ENCODE measurements around the gene CDK13.
"Not testable (repeated sequence)": the region's sequence is repeated elsewhere in the genome, so short reads cannot be mapped to it uniquely, and the experiment has no call there.

Gene CDK13

GRCh38 chr7:40105879-40106473 is 155.9 kb downstream of the CDK13 start:
- no peak for DNase-seq

- no peak for DNase-seq
Observed at GRCh38 chr7:40115936-40116335, 165.9 kb downstream of the CDK13 start.

DNA sequence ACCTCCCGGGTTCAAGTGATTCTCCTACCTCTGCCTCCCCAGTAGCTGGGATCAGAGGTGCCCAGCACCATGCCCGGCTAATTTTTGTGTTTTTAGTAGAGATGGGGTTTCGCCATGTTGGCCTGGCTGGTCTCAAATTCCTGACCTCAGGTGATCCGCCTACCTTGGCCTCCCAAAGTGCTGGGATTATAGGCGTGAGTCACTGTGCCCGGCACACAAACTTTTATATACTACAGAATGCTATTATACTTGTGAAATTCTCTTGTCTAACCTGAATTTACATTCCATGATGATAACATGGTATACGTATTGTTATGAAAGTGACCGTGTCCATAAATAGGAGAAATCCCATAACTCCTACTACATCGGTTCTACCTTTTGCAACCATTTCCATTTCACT is 167.1 kb downstream of the CDK13 start:
- not testable (repeated sequence) for DNase-seq

- not testable (repeated sequence) for DNase-seq
Observed at GRCh38 chr7:40118201-40118600, 168.1 kb downstream of the CDK13 start.

- DNase-seq = no peak
Observed at GRCh38 chr7:40120020-40120419, 170.0 kb downstream of the CDK13 start.

DNA sequence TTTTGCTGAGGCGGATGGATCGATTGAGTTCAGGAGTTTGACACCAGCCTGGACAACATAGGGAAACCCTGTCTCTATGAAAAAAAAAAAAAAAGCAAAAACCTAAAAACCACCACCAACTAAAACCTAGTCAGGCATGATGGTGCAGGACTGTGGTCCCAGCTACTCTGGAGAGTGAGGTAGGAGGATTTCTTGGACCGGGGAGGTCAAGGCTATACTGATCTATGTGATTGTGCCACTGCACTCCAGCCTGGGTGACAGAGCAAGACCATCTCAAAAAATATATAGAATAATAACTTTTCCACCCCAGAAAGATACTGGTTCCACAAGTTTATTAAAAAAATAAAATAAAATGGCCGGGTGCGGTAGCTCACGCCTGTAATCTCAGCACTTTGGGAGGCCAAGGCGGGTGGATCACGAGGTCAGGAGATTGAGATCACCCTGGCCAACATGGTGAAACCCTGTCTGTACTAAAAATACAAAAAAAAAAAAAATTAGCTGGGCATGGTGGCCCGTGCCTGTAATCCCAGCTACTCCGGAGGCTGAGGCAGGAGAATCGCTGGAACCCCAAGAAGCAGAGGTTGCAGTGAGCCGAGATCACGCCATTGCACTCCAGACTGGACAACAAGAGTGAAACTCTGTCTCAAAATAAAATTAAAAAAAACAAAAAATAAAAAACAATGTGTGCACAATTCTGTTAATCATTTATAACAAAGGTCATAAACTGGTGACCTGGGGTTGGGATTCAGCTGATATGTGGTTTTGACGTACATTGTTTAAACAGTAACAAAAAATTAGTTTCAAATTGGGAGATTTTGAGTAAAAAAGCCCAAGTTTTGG is 172.3 kb downstream of the CDK13 start:
- DNase-seq = not testable (repeated sequence)

DNA sequence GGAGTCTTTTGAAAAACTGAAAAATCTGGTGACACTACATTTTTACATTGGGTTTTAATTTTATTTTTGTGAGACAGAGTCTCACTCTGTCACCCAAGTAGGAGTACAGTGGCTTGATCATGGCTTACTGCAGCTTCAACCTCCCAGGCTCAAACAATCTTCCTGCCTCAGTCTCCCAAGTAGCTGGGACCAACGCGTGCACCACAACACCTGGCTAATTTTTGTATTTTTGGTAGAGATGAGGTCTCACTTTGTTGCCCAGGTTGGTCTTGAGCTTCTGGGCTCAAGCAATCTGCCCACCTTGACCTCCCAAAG is 172.8 kb downstream of the CDK13 start:
- no peak for DNase-seq

DNA sequence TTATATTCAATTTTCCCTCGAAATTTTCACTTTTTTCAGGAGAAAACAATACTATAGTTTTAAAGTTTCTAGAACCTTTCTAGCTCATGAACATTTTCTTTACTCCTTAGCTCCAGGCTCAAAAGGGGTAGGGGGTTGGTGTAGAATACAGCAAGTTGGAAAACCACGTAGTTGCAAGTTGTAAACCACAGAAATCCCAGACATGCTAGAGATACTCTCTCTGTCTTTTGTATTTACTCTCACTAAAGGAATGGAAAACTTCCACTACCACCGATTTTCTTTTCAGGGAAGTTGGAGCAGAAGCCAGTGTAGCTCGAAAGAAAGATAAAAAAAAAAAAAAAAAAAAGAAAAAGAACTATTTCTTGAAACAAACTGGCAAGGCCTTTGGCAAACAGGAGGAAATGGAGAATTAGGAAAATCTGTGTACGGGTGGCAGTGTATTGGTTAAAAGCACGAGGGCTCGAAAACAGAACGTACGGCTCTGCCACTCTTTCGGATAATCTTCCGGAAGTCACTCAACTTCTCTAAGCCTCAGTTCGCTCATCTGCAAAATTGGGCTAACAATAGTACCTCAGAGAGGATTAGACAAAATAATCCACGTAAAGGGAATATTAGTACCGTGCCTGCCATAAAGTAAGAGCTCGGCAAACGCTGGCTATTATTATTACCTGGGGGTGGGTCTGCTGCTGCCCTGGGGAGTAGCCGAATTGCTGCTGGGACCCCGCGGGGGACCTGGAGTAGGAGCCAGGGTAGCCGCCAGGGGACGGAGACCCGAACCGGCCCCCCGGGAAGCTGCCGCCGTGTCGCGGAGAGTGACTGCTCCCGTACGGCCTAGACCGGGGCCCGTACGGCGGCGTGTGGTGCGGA is 183.7 kb downstream of the CDK13 start:
- DNase-seq = no peak

DNA sequence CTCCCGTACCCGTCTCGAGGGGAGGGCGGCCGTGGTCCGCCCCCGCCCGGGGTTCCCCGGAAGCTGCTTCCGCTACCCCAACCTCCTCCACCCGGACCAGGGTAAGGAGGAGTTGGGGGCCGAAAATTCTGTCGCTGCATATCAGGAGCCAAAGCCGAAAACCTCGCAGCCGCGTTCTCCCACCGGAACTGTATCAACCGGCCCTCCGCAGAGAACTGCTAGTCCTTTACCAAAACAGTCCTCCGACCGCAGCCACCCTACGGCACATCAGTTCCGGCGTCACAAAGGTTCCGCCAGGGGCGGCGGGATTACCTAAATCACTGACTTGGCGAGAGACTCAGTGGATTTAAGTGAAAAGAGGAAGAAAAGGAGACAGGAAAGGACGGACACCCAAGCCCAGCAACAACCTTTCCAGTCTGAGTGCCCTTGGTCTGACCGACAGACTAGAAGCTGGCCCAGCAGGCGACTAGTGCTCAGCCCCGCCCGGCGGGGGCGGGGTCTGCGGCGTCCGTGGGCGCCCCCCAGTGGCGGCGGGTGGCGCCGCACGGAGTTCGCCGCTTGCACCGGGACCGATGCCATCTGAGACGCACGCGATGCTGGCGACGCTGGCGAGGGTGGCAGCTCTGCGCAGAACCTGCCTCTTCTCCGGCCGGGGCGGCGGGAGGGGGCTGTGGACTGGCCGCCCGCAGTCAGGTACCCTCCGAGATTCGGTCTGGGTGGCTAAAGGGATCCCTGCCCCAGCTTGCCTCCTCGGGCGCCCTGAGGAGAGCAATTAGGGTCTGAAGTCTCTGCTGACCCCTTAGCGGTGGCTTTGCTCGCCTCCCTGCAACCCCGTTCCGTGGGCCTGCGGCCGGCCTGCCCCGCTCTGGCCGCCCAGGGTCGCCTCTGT is 184.6 kb downstream of the CDK13 start, which contains the start of the genes MPLKIP and SUGCT:
TSS of gene MPLKIP (minus strand) at position 195 of the 889 bp plus-strand sequence. CDS start at position 140, 55 bp downstream.
TSS of gene SUGCT (plus strand) at position 578 of the 889 bp plus-strand sequence.
- peak; percentile 53 to 92 for DNase-seq

DNA sequence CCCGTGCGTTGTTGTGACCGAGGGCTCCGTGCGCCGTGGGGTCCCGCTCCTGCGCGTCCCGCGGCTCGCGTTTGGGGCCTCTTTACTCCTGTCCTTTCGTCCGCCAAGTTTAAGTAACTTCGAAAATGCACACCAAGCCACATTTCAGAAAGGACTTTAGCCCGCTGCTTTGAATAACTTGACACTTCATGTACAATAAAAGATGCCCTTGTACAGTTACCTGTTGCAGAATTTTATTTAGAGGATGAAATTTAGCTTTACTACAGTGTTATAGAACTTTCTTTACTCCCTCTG is 185.2 kb downstream of the CDK13 start:
- DNase-seq = no peak

- no peak for DNase-seq
Observed at GRCh38 chr7:40137563-40137962, 187.5 kb downstream of the CDK13 start.

DNA sequence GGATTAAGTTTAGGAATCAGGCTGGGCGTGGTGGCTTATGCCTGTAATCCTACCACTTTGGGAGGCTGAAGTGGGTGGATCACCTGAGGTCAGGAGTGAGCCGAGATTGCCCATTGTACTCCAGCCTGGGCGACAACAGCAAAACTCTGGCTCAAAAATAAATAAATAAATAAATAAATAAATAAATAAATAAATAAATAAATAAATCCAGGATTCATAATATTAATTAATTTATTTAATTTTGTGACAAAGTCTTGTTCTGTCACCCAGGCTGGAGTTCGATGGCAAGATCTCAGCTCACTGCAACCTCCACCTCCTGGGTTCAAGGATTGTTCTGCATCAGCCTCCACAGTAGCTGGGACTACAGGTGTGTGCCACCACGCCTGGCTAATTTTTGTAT is 188.9 kb downstream of the CDK13 start:
- no peak for DNase-seq

- not testable (repeated sequence) for DNase-seq
Observed at GRCh38 chr7:40139891-40140290, 189.8 kb downstream of the CDK13 start.

- DNase-seq = not testable (repeated sequence)
Observed at GRCh38 chr7:40141916-40142315, 191.9 kb downstream of the CDK13 start.

DNA sequence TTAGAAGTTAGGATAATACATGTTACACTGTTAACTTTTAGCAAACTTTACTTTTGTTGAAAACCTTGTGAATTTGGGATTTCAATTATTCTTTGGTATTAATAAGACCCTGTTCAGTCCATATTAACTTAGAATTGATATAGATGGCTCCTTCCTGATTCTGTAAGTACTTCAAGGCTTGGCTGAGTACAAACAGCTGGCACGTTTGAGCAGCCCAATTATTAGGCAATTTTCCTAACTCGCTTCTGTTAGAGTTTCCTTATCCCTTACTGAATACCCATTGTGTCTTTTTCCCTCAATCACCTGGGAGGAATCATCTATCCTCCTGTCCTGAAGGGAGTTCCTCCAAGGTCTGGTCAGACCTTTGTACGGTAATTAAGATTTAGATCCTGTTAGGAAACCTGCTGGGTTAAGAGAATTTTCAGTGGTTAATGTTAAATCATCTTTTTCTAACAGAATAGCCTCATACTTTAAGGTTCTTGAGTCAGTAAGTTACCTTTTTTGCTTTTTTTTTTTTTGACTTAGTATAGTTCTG is 195.6 kb downstream of the CDK13 start:
- not testable (repeated sequence) for DNase-seq

- no peak for DNase-seq
Observed at GRCh38 chr7:40147371-40148246, 197.6 kb downstream of the CDK13 start.

DNA sequence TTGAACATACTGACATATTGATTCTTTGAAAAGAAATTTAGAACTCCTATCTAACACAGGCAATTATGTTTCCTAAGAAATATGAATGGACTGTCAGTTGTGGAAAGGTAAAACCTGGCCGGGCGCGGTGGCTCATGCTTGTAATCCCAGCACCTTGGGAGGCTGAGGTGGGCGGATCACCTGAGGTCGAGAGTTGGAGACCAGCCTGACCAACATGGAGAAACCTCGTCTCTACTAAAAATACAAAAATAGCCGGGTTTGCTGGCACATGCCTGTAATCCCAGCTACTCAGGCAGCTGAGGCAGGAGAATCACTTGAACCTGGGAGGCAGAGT is 198.2 kb downstream of the CDK13 start:
- not testable (repeated sequence) for DNase-seq

DNA sequence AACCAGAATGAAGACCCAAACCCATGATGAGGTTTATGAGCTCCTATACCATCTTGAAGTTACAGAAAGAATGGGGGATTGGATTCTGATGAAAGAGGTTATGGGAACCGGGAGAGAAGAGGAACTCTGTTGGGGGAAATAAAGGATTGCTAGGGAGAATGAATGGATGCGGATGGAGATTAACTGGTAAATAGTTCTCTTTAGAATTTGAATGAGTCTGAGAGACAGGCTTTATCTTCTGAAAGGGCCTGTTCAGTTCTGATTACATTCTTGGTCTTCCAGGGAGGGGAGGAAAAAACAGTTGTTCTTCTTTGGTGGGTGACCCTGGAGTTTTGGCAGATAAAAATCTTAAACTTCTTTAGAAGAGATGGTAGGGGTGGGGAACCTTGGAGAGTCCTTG is 198.6 kb downstream of the CDK13 start:
- DNase-seq = no peak
